Endothelial cell of umbilical vein (primary cell): ENCODE results near the gene ZNF684. TPM values are rescaled to one million over a fixed set of nuclear protein-coding genes. Genes with fewer than 3 reads are reported as not detected.

Experiments used
- BruUV-seq: library from RNA; stranded (reverse); fragments of 400-500 nt; replicated peaks from 2 replicates; lab custom pipeline; 2021; lab: Mats Ljungman, UMichigan
- CTCF ChIA-PET: fragments of 300-600, 350-600 bp; sonication (Branson Sonifier 250); formaldehyde crosslinking; loops from one replicate; lab custom pipeline; 2021; ENCODE audit warnings: antibody characterized with exemption, inconsistent platforms; lab: Charles Lee
- POLR2A ChIA-PET: fragments of 300-600, 350-600 bp; sonication (Branson Sonifier 250); formaldehyde crosslinking; loops from one replicate; lab custom pipeline; 2021; ENCODE audit warnings: antibody characterized with exemption, inconsistent platforms; lab: Charles Lee
- DNase-seq: peaks from one replicate; pipeline ENCODE4 v3.0.0-alpha.2; 2011; ENCODE audit warnings: low read depth, low spot score
- FAIRE-seq: peaks from 2 replicates; lab custom pipeline; 2011; peaks lifted over from hg19 to GRCh38; lab: Jason Lieb, UNC
- H2AFZ ChIP-seq: 2 replicates; pipeline ENCODE4 v1.6.0; 2012; ENCODE audit warnings: low read depth, low read length, control low read depth, inconsistent platforms
- H3K27ac ChIP-seq: 2 replicates; pipeline ENCODE4 v1.5.1; 2011; ENCODE audit warnings: low read depth, mild to moderate bottlenecking, control low read depth, low read length, moderate library complexity; ENCODE audit not compliant: insufficient read depth
- H3K27me3 ChIP-seq, 2 experiments: 2 replicates each; pipeline versions ENCODE4 v1.6.0 to v1.6.1; 2011; ENCODE audit warnings: low read length in 2 of 2, mixed read lengths in 1 of 2; ENCODE audit not compliant: control insufficient read depth in 2 of 2, insufficient read depth in 2 of 2
- H3K36me3 ChIP-seq, 2 experiments: 2 replicates in 1 of 2; 3 replicates in 1 of 2; pipeline ENCODE4 v1.5.1; 2011; ENCODE audit warnings: low read length in 2 of 2, mild to moderate bottlenecking in 1 of 2, moderate library complexity in 1 of 2; ENCODE audit not compliant: control insufficient read depth in 2 of 2, insufficient read depth in 2 of 2; ENCODE audit errors: extremely low read depth in 1 of 2
- H3K4me1 ChIP-seq: 3 replicates; pipeline ENCODE4 v1.5.1; 2011; ENCODE audit warnings: mild to moderate bottlenecking, low read length; ENCODE audit not compliant: control insufficient read depth, insufficient read depth; ENCODE audit errors: extremely low read depth
- H3K4me2 ChIP-seq: 2 replicates; pipeline ENCODE4 v1.6.1; 2011; ENCODE audit warnings: low read length, control low read depth, mixed read lengths; ENCODE audit not compliant: insufficient read depth
- H3K4me3 ChIP-seq, 3 experiments: fragments of 200-600 bp in 1 of 3; sonication (generic), shearing (Covaris generic) in 1 of 3; replicated peaks in 1 of 3; 2 replicates each; pipeline ENCODE4 v1.5.1; 2011 to 2016; ENCODE audit warnings: control low read depth in 3 of 3, low read length in 3 of 3, mild to moderate bottlenecking in 2 of 3, inconsistent platforms in 1 of 3, low read depth in 1 of 3, moderate library complexity in 1 of 3; ENCODE audit not compliant: insufficient read depth in 1 of 3
- H3K79me2 ChIP-seq: 2 replicates; pipeline ENCODE4 v1.6.0; 2012; ENCODE audit warnings: low read length, inconsistent platforms; ENCODE audit not compliant: control insufficient read depth, insufficient read depth
- H3K9ac ChIP-seq: replicated peaks from 2 replicates; pipeline ENCODE3; 2011; ENCODE audit warnings: low read length, control low read depth; ENCODE audit not compliant: insufficient read depth; ENCODE audit errors: extremely low read depth
- H3K9me1 ChIP-seq: replicated peaks from 3 replicates; pipeline ENCODE4 v1.6.0; 2011; ENCODE audit warnings: mild to moderate bottlenecking, low read length; ENCODE audit not compliant: control insufficient read depth, insufficient read depth; ENCODE audit errors: extremely low read depth
- H3K9me3 ChIP-seq: replicated peaks from 2 replicates; pipeline ENCODE4 v1.5.1; 2012; ENCODE audit warnings: low read length, inconsistent platforms; ENCODE audit not compliant: control insufficient read depth, insufficient read depth
- H4K20me1 ChIP-seq: replicated peaks from 2 replicates; pipeline ENCODE3; 2011; ENCODE audit warnings: mild to moderate bottlenecking, low read length; ENCODE audit not compliant: control insufficient read depth, insufficient read depth; ENCODE audit errors: extremely low read depth
- CTCF ChIP-seq, 2 donors: IDR thresholded peaks; 1 replicate in 1 of 2; 2 replicates in 1 of 2; pipeline ENCODE4 v1.5.1; 2011; ENCODE audit warnings: low read length in 2 of 2, mild to moderate bottlenecking in 2 of 2, moderate library complexity in 2 of 2, control low read depth in 1 of 2, inconsistent platforms in 1 of 2, low read depth in 1 of 2; ENCODE audit not compliant: insufficient read depth in 1 of 2; ENCODE audit errors: extremely low read depth in 1 of 2
- FOS ChIP-seq: IDR thresholded peaks from 2 replicates; pipeline ENCODE4 v1.6.1; 2011; ENCODE audit warnings: mild to moderate bottlenecking, low read length, moderate library complexity, borderline replicate concordance; ENCODE audit not compliant: insufficient read depth
- GATA2 ChIP-seq: IDR thresholded peaks from 2 replicates; pipeline ENCODE4 v1.7.0; 2011; ENCODE audit warnings: low read depth, mild to moderate bottlenecking, moderate library complexity, mixed read lengths, low read length; ENCODE audit not compliant: insufficient read length, insufficient read depth
- MAX ChIP-seq: IDR thresholded peaks from 2 replicates; pipeline ENCODE4 v1.6.1; 2011; ENCODE audit not compliant: insufficient read depth, insufficient read length
- POLR2AphosphoS5 ChIP-seq: IDR thresholded peaks from 2 replicates; pipeline ENCODE4 v1.6.1; 2012; ENCODE audit warnings: low read depth, mild to moderate bottlenecking, control low read depth, low read length, moderate library complexity; ENCODE audit not compliant: insufficient read depth
- dilution Hi-C: fragments of 300-500 bp; cut with MboI; formaldehyde crosslinking; loops from one replicate; pipeline ENCODE4 v1.15.0; 2019; ENCODE audit warnings: low sequenced_read_pairs; ENCODE audit not compliant: extremely low pct_ligation_motif_present
- intact Hi-C: fragments of 100-400 bp; cut with micrococcal nuclease; formaldehyde crosslinking; loops from one replicate; pipeline ENCODE4 v1.10.0; 2022
- polyA plus RNA-seq, 4 experiments: library from polyadenylated mRNA; depleted of rRNA in 3 of 4; stranded (reverse) in 3 of 4; unstranded in 1 of 4; fragments of >200 nt; gene quantifications; 2 replicates each; pipeline versions ENCODE4 v1.2.1 to v1.2.3, GENCODE V29; 2011 to 2012; ENCODE audit warnings: missing spikeins in 1 of 4
- total RNA-seq: library from RNA; stranded (reverse); gene quantifications from 2 replicates; pipeline ENCODE4 v1.2.3, GENCODE V29; 2021

ZNF684 gene
- total and polyA plus RNA-seq, 2 donors (not counting 3 experiments of a cell fraction or from before 2014, with no cell fraction given) = 2.9 to 5.8 TPM

- dilution Hi-C loops = no loop called here
Observed at GRCh38 chr1:40564506-40564905, 33.1 kb downstream of the ZNF684 start.

More at GRCh38 chr1:40564506-40564905, 33.1 kb downstream of the ZNF684 start:
- intact Hi-C loops = no loop called here
- no peak for TF ChIP-seq GATA2
- no peak for TF ChIP-seq POLR2AphosphoS5
- no peak for TF ChIP-seq FOS
- TF ChIP-seq CTCF (IDR thresholded peaks at IDR 0.05; ENCODE audit: extremely low read depth in 1 of 2, insufficient read depth in 1 of 2, low read depth in 1 of 2, low read length in 2 of 2) = no peak
- no peak for TF ChIP-seq MAX
- no peak overlapping the region for H2AFZ ChIP-seq
- H3K4me1 ChIP-seq = no peaks in the 10 kb centered on the region
- no peaks in the 10 kb centered on the region for H3K36me3 ChIP-seq
- no peak overlapping the region for H3K9ac ChIP-seq
- no peak overlapping the region for H3K4me3 ChIP-seq
- peaks cover 3 to 4% of the 10 kb centered on the region in 2 experiments for H3K27me3 ChIP-seq
- no peaks in the 10 kb centered on the region for H3K9me3 ChIP-seq
- FAIRE-seq = no peak
- H3K4me2 ChIP-seq = no peak overlapping the region
- no peak for DNase-seq
- no peaks in the 10 kb centered on the region for H4K20me1 ChIP-seq
- H3K9me1 ChIP-seq = no peaks in the 10 kb centered on the region
- no peaks in the 10 kb centered on the region for H3K79me2 ChIP-seq
- no TSS peak for BruUV-seq
- H3K27ac ChIP-seq = no peak overlapping the region
- POLR2A ChIA-PET = no interaction called here
- CTCF ChIA-PET = no interaction called here
